RWPE1 (cell line): ENCODE results near the gene RGS12.

Experiments used
- CTCF ChIA-PET: fragments of 350-600 bp; sonication (Branson Sonifier 250); formaldehyde crosslinking; extraction: SDS; loops from one replicate; lab custom pipeline; 2021; lab: Yijun Ruan, JAX
- POLR2A ChIA-PET: fragments of 400-600 bp; formaldehyde crosslinking; extraction: SDS; loops from one replicate; lab custom pipeline; 2020; ENCODE audit warnings: antibody characterized with exemption; ENCODE audit not compliant: low non-redundant PET; lab: Yijun Ruan, JAX
- DNase-seq: peaks from one replicate; pipeline ENCODE4 v3.0.0; 2012; ENCODE audit warnings: low spot score
- H3K27ac ChIP-seq: fragments of 450-650 bp; 2 replicates; pipeline ENCODE4 v1.5.1; 2017
- TF ChIP-seq, protein P1 (sequence below): fragments of 450-650 bp; conservative IDR thresholded peaks from 2 replicates; pipeline ENCODE4 v1.5.1; 2017; ENCODE audit warnings: low read depth, mild to moderate bottlenecking

Gene RGS12

GRCh38 chr4:3320361-3321023, 27.7 kb downstream of the RGS12 start:
- no peak for DNase-seq
- ChIA-PET POLR2A (no interaction called here), CTCF (no interaction called here)
- no peak overlapping the region for H3K27ac ChIP-seq
- TF ChIP-seq, protein P1, sequence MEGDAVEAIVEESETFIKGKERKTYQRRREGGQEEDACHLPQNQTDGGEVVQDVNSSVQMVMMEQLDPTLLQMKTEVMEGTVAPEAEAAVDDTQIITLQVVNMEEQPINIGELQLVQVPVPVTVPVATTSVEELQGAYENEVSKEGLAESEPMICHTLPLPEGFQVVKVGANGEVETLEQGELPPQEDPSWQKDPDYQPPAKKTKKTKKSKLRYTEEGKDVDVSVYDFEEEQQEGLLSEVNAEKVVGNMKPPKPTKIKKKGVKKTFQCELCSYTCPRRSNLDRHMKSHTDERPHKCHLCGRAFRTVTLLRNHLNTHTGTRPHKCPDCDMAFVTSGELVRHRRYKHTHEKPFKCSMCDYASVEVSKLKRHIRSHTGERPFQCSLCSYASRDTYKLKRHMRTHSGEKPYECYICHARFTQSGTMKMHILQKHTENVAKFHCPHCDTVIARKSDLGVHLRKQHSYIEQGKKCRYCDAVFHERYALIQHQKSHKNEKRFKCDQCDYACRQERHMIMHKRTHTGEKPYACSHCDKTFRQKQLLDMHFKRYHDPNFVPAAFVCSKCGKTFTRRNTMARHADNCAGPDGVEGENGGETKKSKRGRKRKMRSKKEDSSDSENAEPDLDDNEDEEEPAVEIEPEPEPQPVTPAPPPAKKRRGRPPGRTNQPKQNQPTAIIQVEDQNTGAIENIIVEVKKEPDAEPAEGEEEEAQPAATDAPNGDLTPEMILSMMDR = no peak

GRCh38 chr4:3321295-3321889, 28.6 kb downstream of the RGS12 start:
- POLR2A ChIA-PET = no interaction called here
- no peak overlapping the region for H3K27ac ChIP-seq
- DNase-seq = no peak
- CTCF ChIA-PET = no interaction called here
- TF ChIP-seq, protein P1 = no peak

- H3K27ac ChIP-seq = no peak overlapping the region
- ChIA-PET POLR2A (no interaction called here), CTCF (no interaction called here)
- TF ChIP-seq, protein P1 = no peak
- no peak for DNase-seq
These were observed 29.3 kb downstream of the RGS12 start for GRCh38 chr4:3322059-3322550.

DNA sequence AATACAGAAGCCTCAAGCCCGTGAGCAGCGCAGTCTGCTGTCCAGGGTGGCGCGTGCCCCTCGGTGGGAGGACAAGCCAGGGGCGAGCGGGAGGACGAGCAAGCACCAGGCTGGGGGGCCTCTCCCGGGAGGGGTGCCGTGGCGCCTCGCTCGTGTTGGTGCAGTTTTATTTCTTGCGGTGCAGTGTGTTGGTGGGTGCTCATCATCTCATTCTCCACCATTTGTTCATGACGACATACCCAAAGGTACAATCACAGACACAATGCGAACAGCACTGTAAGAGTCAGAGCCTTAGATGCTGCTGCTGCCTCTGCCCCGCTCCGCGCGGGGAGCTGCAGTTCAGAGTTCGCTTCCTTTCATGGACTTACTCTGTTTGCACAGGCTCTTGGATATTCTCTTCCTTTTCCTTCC, 30.3 kb downstream of the RGS12 start:
- POLR2A ChIA-PET = no interaction called here
- no peak overlapping the region for H3K27ac ChIP-seq
- CTCF ChIA-PET = no interaction called here
- DNase-seq = no peak
- TF ChIP-seq, protein P1 = no peak

GRCh38 chr4:3324093-3324815, 31.4 kb downstream of the RGS12 start:
- POLR2A ChIA-PET = no interaction called here
- CTCF ChIA-PET = no interaction called here

More at GRCh38 chr4:3324093-3324815, 31.4 kb downstream of the RGS12 start:
- TF ChIP-seq, protein P1 = no peak
- no peak overlapping the region for H3K27ac ChIP-seq
- no peak for DNase-seq
